OCI-LY3 (cell line): ENCODE measurements around the gene LRRC61.

ENCODE experiments used
- H2AFZ ChIP-seq: fragments of 200-600, 300-600 bp; shearing (Covaris generic); 2 replicates; pipeline ENCODE4 v1.6.0; 2014; ENCODE audit warnings: antibody characterized with exemption, low read depth, low read length
- H3K27ac ChIP-seq: fragments of 200-600, 300-600 bp; sonication (generic); 2 replicates; pipeline ENCODE4 v1.5.1; 2014; ENCODE audit warnings: mild to moderate bottlenecking, low read length, moderate library complexity, mixed read lengths
- H3K27me3 ChIP-seq: fragments of 200-600, 300-600 bp; sonication (generic); 2 replicates; pipeline ENCODE4 v1.6.1; 2014; ENCODE audit warnings: low read depth, low read length, mixed read lengths
- H3K36me3 ChIP-seq: fragments of 200-600, 300-600 bp; sonication (generic); replicated peaks from 2 replicates; pipeline ENCODE3; 2014; ENCODE audit warnings: low read depth, low read length, mixed read lengths
- H3K4me1 ChIP-seq: fragments of 300-600, 200-600 bp; sonication (generic); 2 replicates; pipeline ENCODE4 v1.6.1; 2014; ENCODE audit warnings: low read length, mixed read lengths
- H3K4me2 ChIP-seq: fragments of 200-600, 300-600 bp; sonication (generic); 2 replicates; pipeline ENCODE4 v1.6.1; 2014; ENCODE audit warnings: low read length, mixed read lengths
- H3K4me3 ChIP-seq: fragments of 300-600, 200-600 bp; sonication (generic); 2 replicates; pipeline ENCODE4 v1.5.1; 2014; ENCODE audit warnings: antibody characterized with exemption, mild to moderate bottlenecking, low read length, moderate library complexity
- H3K79me2 ChIP-seq: fragments of 300-600, 200-600 bp; shearing (Covaris generic); 2 replicates; pipeline ENCODE4 v1.6.1; 2014; ENCODE audit warnings: mild to moderate bottlenecking, low read length, mixed read lengths
- H3K9ac ChIP-seq: fragments of 300-600, 200-600 bp; shearing (Covaris generic); 2 replicates; pipeline ENCODE4 v1.6.0; 2014; ENCODE audit warnings: mild to moderate bottlenecking, low read length, moderate library complexity
- H3K9me3 ChIP-seq: fragments of 200-600, 300-600 bp; shearing (Covaris generic); 2 replicates; pipeline ENCODE4 v1.6.1; 2014; ENCODE audit warnings: low read length, mixed read lengths; ENCODE audit not compliant: insufficient read depth
- H4K20me1 ChIP-seq: fragments of 200-600, 300-600 bp; sonication (generic); 2 replicates; pipeline ENCODE4 v1.6.1; 2016; ENCODE audit warnings: low read length, mixed read lengths; ENCODE audit not compliant: insufficient read depth
- EZH2phosphoT487 ChIP-seq: fragments of 200-600 bp; shearing (Covaris generic); IDR thresholded peaks from 2 replicates; pipeline ENCODE4 v1.6.1; 2018; ENCODE audit warnings: antibody characterized with exemption, mixed run types, low read depth
- TF ChIP-seq, protein P1 (sequence below): fragments of 200-600, 300-600 bp; sonication (generic); IDR thresholded peaks from 2 replicates; pipeline ENCODE4 v1.5.1; 2014; ENCODE audit warnings: antibody characterized with exemption, low read length, low read depth

The LRRC61 gene

DNA sequence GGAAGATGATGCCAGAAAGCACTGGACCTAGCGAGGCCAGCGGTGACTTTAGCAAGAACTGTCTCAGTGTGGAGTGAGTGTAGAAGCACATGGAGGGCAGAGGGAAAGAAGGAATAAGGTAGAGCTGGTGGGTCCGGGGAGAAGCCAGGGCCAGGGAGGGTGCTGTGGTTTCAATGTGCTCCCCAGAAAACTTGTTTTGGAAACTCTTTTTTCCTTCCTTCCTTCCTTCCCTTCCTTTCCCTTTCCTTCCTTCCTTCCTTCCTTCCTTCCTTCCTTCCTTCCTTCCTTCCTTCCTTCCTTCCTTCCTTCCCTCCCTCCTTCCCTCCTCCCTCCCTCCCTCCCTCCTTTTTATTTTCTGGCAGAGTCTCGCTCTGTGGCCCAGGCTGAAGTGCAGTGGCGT lies 23.8 kb downstream of the LRRC61 start:
- no peaks in the 10 kb centered on the region for H3K27me3 ChIP-seq
- H3K4me3 ChIP-seq, result no peak overlapping the region
- peaks cover 8% of the 10 kb centered on the region for H3K36me3 ChIP-seq
- H3K9ac ChIP-seq, result no peak overlapping the region
- H2AFZ ChIP-seq, result no peak overlapping the region
- no peak overlapping the region for H3K4me2 ChIP-seq
- 0 out of 2 replicates have a peak, but pooled peaks cover 5% of the 10 kb centered on the region for H3K4me1 ChIP-seq
- no peaks in the 10 kb centered on the region for H4K20me1 ChIP-seq
- TF ChIP-seq, protein P1, sequence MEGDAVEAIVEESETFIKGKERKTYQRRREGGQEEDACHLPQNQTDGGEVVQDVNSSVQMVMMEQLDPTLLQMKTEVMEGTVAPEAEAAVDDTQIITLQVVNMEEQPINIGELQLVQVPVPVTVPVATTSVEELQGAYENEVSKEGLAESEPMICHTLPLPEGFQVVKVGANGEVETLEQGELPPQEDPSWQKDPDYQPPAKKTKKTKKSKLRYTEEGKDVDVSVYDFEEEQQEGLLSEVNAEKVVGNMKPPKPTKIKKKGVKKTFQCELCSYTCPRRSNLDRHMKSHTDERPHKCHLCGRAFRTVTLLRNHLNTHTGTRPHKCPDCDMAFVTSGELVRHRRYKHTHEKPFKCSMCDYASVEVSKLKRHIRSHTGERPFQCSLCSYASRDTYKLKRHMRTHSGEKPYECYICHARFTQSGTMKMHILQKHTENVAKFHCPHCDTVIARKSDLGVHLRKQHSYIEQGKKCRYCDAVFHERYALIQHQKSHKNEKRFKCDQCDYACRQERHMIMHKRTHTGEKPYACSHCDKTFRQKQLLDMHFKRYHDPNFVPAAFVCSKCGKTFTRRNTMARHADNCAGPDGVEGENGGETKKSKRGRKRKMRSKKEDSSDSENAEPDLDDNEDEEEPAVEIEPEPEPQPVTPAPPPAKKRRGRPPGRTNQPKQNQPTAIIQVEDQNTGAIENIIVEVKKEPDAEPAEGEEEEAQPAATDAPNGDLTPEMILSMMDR, result no peak
- H3K27ac ChIP-seq, result no peak overlapping the region
- peaks cover 11% of the 10 kb centered on the region for H3K9me3 ChIP-seq
- H3K79me2 ChIP-seq, result no peaks in the 10 kb centered on the region

DNA sequence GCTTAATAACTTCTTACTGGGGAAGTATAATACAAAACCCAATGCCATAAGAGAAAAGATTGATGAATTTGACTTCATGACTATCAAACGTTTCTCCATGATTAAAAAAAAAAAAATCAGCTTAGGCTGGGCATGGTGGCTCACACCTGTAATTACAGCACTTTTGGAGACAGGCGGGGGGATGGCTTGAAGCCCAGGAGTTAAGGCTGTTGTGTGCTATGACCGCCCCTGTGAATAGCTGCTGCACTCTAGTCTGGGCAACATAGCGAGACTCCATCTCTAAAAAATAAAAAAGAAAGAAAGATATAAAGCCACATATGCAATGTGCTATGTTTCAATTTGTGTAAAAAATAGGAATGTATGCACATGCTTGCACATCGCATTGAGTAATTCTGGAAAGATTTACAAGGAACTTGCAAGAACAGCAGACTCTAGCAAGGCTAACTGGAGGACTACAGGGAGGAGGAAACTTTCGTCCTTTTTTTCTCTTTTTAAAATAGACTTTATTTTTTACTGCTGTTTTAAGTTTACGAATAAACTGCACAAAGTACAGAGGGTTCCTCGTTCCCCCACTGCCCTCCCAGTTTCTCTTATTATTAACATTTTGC lies 28.5 kb downstream of the LRRC61 start:
- Histone ChIP-seq H3K79me2 (no peaks in the 10 kb centered on the region), H2AFZ (peak overlapping the region; percentile 68; the same call in 1 of the 2 replicates), H3K4me3 (peak overlapping the region; percentile 57; the same call in 1 of the 2 replicates), H3K27ac (no peak overlapping the region), H3K4me2 (peak overlapping the region; percentile 52), H3K36me3 (no peaks in the 10 kb centered on the region), H3K4me1 (peaks cover 25% of the 10 kb centered on the region), H3K9me3 (no peaks in the 10 kb centered on the region), H3K9ac (no peak overlapping the region), H3K27me3 (no peaks in the 10 kb centered on the region), H4K20me1 (no peaks in the 10 kb centered on the region)
- TF ChIP-seq, protein P1, result no peak
- no peak for TF ChIP-seq EZH2phosphoT487

DNA sequence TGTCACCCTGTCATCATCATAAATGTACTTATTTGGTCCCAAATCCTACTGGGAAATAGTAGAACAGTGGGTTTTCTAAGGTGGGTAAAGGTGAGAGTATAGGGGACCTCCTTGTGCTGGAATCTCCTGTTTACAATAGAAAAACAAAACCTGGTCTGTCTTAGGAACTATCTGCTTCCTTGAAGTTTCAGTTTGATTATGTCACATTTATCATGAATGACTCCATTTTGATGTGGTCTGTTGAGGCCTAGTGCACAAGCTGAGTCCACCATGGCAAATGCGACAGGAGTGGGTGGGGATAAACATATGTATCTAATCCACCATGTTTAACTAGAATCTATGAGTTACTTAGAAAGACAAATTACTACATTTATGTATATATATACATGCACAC lies 32.5 kb downstream of the LRRC61 start:
- TF ChIP-seq, protein P1, result no peak
- no peak for TF ChIP-seq EZH2phosphoT487
- H3K36me3 ChIP-seq, result no peaks in the 10 kb centered on the region
- H2AFZ ChIP-seq, result peak overlapping the region; percentile 93
- H4K20me1 ChIP-seq, result no peaks in the 10 kb centered on the region
- no peak overlapping the region for H3K4me3 ChIP-seq
- H3K9ac ChIP-seq, result no peak overlapping the region
- no peak overlapping the region for H3K27ac ChIP-seq
- no peaks in the 10 kb centered on the region for H3K27me3 ChIP-seq
- H3K79me2 ChIP-seq, result no peaks in the 10 kb centered on the region
- H3K4me1 ChIP-seq, result peaks cover 54% of the 10 kb centered on the region
- no peaks in the 10 kb centered on the region for H3K9me3 ChIP-seq
- H3K4me2 ChIP-seq, result no peak overlapping the region

DNA sequence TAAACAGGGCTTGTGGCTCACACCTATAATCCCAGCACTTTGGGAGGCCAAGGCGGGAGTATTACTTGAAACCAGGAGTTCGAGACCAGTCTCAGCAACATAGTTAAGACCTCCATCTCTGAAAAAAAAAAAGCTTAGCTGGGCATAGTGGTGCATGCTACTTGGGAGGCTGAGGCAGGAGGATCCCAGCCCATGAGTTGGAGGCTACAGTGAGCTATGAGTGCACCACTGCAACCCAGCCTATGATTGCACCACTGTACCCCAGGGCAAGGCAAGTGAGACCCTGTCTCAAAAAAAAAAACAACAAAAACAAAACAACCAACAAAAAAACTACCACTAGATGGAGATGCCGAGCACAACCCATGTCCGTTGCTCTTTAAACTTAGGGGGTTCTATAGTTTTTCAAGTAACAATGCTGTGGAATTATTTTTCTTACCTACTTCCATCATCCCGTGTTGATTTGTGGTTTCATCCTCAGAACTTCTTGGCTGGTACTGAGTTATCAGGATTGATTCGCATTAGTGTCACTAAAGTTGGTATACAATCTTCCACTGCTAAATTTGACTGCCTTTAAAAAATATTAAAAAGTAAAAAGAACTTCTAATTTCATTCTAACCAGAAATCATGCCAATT lies 33.2 kb downstream of the LRRC61 start:
- Histone ChIP-seq H3K4me2 (peak overlapping the region; percentile 43), H3K4me1 (peaks cover 54% of the 10 kb centered on the region), H2AFZ (peak overlapping the region; percentile 48), H3K27me3 (no peaks in the 10 kb centered on the region), H3K4me3 (no peak overlapping the region), H4K20me1 (no peaks in the 10 kb centered on the region), H3K36me3 (no peaks in the 10 kb centered on the region), H3K9me3 (no peaks in the 10 kb centered on the region), H3K9ac (peak overlapping the region; percentile 31; the same call in 1 of the 2 replicates), H3K79me2 (no peaks in the 10 kb centered on the region), H3K27ac (peak overlapping the region; percentile 26; the same call in 1 of the 2 replicates)
- no peak for TF ChIP-seq EZH2phosphoT487
- TF ChIP-seq, protein P1, result peak; percentile 77
